ENCODE data around the gene NLRP14. TPM values are rescaled to one million over a fixed set of nuclear protein-coding genes. Genes with fewer than 3 reads are reported as not detected.

Gene NLRP14
- total RNA-seq, 4 donors from 2014 or later = 0.09 TPM; not detected in 3

DNA sequence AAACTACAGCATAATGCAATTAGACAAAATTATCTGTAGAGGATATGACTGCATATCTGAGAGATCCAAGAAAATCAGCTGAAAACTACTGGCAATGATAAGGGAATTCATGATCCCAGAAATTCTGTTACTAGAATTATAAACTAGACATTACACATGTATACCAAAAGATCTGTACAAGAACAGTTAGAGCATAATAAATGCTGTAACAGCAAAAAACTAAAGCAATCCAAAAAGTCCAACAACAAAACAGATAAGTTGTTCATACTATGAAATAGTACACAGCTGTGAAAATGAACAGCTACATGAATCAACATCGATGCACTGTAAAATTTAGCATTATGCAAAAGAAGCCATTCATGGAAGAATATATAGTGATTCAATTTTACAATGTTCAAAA is 6.2 kb upstream of the NLRP14 start:
- no peaks in the 10 kb centered on the region for H3K27me3 ChIP-seq
- 85 to 96% methylated on average over 1 of the region's 1 CpG for WGBS, 2 donors
- no peak overlapping the region for H3K27ac ChIP-seq
- no peaks in the 10 kb centered on the region for H3K9me3 ChIP-seq
- intact Hi-C loops (cut with DNase I) = no loop called here
- H3K4me3 ChIP-seq = no peak overlapping the region
- H3K4me1 ChIP-seq = no peaks in the 10 kb centered on the region
- TF ChIP-seq, protein P1, sequence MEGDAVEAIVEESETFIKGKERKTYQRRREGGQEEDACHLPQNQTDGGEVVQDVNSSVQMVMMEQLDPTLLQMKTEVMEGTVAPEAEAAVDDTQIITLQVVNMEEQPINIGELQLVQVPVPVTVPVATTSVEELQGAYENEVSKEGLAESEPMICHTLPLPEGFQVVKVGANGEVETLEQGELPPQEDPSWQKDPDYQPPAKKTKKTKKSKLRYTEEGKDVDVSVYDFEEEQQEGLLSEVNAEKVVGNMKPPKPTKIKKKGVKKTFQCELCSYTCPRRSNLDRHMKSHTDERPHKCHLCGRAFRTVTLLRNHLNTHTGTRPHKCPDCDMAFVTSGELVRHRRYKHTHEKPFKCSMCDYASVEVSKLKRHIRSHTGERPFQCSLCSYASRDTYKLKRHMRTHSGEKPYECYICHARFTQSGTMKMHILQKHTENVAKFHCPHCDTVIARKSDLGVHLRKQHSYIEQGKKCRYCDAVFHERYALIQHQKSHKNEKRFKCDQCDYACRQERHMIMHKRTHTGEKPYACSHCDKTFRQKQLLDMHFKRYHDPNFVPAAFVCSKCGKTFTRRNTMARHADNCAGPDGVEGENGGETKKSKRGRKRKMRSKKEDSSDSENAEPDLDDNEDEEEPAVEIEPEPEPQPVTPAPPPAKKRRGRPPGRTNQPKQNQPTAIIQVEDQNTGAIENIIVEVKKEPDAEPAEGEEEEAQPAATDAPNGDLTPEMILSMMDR (IDR thresholded peaks at IDR 0.05) = no peak
- TF ChIP-seq POLR2A (IDR thresholded peaks at IDR 0.05) = no peak
- DNase-seq = no peak
- no peaks in the 10 kb centered on the region for H3K36me3 ChIP-seq

DNA sequence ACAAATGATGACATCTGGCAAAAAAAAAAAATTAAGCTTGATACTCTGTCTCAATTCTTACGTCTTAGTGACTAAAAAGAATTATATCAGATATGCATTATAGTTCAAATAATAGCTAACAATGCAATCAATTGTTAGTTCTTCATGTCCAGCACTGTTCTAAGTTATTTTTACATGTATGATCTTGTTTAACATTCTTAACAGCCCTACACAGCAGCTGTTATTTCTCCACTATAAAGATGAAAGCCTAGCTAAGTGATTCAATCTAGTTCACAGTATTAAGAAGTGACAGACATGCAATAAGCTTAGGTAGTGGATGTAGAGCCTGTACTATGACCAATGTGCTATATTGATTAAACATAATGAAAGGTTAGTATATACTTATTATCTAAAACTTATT is 4.3 kb upstream of the NLRP14 start:
- no peak overlapping the region for H3K27ac ChIP-seq
- peaks cover 4 to 13% (median 5%) of the 10 kb centered on the region in 3 donors for H3K4me1 ChIP-seq
- no peaks in the 10 kb centered on the region for H3K36me3 ChIP-seq
- WGBS, 2 donors = 26 to 54% methylated on average over 1 of the region's 1 CpG
- H3K27me3 ChIP-seq = no peaks in the 10 kb centered on the region
- TF ChIP-seq, protein P1 (IDR thresholded peaks at IDR 0.05) = no peak
- TF ChIP-seq POLR2A (IDR thresholded peaks at IDR 0.05) = no peak
- no peaks in the 10 kb centered on the region for H3K9me3 ChIP-seq
- no peak overlapping the region for H3K4me3 ChIP-seq
- no peak for DNase-seq
- intact Hi-C loops (cut with DNase I) = no loop called here

DNA sequence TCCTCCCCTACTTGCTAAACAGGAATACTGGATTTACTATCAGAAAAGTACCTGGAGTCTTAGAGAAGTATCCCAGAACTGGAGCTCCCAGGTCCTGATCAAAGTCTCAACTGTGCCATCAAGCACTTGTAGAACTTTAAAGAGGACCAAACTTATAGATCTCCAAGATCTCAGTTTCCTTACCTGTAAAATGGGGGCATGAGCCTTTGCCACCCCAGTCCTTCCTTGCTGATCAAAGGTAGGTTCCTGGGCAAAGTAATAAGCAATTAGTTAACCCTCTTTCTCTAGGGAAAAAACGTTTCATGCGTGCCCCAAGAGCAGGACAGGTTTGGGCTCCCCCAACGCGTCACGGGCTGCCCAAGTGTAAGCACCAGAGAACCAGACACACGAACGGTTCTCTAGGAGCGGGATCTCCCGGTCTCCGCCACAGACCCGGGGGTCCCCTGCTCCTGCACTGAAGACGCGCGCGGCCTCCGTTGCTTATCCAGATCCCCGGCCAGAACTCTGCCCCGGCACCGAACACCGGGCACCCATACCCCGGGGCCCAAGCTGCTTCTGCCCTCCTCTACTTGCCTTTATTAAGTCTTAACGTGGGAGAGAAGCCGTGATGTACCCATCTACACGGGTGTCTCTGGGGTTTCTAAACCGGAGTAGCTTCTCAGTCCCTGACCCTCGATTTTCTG is 638 bp upstream of the NLRP14 start:
- no peaks in the 10 kb centered on the region for H3K27me3 ChIP-seq
- WGBS, 2 donors = 2 to 4% methylated on average over 14 to 25 of the region's 26 CpGs
- no peak for DNase-seq
- intact Hi-C loops (cut with DNase I) = no loop called here
- peak overlapping the region; percentile 25 to 83 (median 70) for H3K27ac ChIP-seq
- no peaks in the 10 kb centered on the region for H3K36me3 ChIP-seq
- TF ChIP-seq POLR2A (IDR thresholded peaks at IDR 0.05) = no peak
- TF ChIP-seq, protein P1 (IDR thresholded peaks at IDR 0.05) = no peak
- H3K4me3 ChIP-seq = peak overlapping the region; percentile 38 to 71 (median 60)
- no peaks in the 10 kb centered on the region for H3K9me3 ChIP-seq
- peaks cover 5 to 16% (median 5%) of the 10 kb centered on the region in 3 donors for H3K4me1 ChIP-seq

DNA sequence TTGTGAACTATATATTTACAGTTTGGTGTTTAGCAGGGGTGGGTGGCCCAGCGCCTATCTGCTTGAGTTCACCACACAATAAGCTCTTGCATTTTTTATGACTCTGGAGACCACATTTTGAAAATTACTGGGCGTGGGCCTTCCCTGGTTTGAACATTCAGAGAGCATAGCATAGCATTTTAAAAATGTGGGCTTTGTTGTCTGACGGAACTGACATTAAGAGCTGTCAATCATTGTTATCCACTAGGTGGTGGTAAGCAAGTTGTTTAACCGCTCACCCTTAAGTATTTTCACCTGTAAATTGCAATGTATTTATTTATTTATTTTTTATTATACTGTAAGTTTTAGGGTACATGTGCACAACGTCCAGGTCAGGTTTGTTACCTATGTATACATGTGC is 1.0 kb downstream of the NLRP14 start:
- Histone ChIP-seq H3K27me3 (no peaks in the 10 kb centered on the region), H3K9me3 (no peaks in the 10 kb centered on the region), H3K36me3 (no peaks in the 10 kb centered on the region), H3K4me3 (no peak overlapping the region), H3K27ac (no peak overlapping the region), H3K4me1 (peaks cover 5 to 16% (median 5%) of the 10 kb centered on the region in 3 donors)
- WGBS, 2 donors = 79 to 90% methylated on average over 5 of the region's 5 CpGs
- no peak for DNase-seq
- intact Hi-C loops (cut with DNase I) = no loop called here
- no peak for TF ChIP-seq POLR2A (IDR thresholded peaks at IDR 0.05)
- TF ChIP-seq, protein P1 (IDR thresholded peaks at IDR 0.05) = no peak

DNA sequence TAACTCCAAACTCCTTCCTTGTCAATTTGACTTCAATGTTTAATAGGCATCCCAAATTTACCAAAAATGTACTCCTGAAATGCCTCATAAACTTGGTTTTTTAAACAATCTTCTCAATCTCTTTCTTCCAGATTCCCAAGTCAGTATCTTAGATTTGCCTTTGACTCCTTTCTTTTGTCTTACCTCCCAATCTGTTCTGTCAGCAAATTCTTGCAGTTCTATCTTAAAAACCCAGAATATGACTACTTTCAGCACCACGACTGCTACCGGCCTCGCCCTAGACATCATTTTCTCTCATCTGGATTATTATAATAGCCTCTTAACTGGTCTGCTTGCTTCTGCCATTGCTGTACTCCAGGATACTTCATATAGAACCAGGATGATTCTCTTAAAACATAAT is 7.9 kb downstream of the NLRP14 start:
- WGBS, 2 donors = 78 to 87% methylated on average over 3 of the region's 3 CpGs

More for the DNA sequence above, 7.9 kb downstream of the NLRP14 start:
- no peak overlapping the region for H3K27ac ChIP-seq
- no peaks in the 10 kb centered on the region for H3K4me1 ChIP-seq
- H3K9me3 ChIP-seq = no peaks in the 10 kb centered on the region
- no peak for DNase-seq
- no peaks in the 10 kb centered on the region for H3K36me3 ChIP-seq
- no peak overlapping the region for H3K4me3 ChIP-seq
- no peaks in the 10 kb centered on the region for H3K27me3 ChIP-seq
- intact Hi-C loops (cut with DNase I) = no loop called here
- TF ChIP-seq, protein P1 (IDR thresholded peaks at IDR 0.05) = no peak
